Keratinocyte (primary cell): Measurements from ENCODE around the gene ZNF32. TPM values are rescaled to one million over a fixed set of nuclear protein-coding genes. Genes with fewer than 3 reads are reported as not detected.

Experiments
- DNase-seq: peaks from one replicate; pipeline ENCODE4 v3.0.0-alpha.2; 2011; ENCODE audit warnings: low read depth, missing footprints, low spot score
- FAIRE-seq: peaks from 2 replicates; lab custom pipeline; 2011; peaks lifted over from hg19 to GRCh38; lab: Jason Lieb, UNC
- H2AFZ ChIP-seq: 2 replicates; pipeline ENCODE4 v1.6.0; 2012; ENCODE audit warnings: low read length, control low read depth, inconsistent platforms; ENCODE audit not compliant: control insufficient read depth
- H3K27ac ChIP-seq: 2 replicates; pipeline ENCODE4 v1.5.1; 2011; ENCODE audit warnings: low read length; ENCODE audit not compliant: control insufficient read depth, insufficient read depth
- H3K27me3 ChIP-seq: 3 replicates; pipeline ENCODE4 v1.6.0; 2011; ENCODE audit warnings: low read length; ENCODE audit not compliant: control insufficient read depth, insufficient read depth; ENCODE audit errors: extremely low read depth
- H3K36me3 ChIP-seq, 2 experiments: 2 replicates in 1 of 2; 3 replicates in 1 of 2; pipeline ENCODE4 v1.5.1; 2011; ENCODE audit warnings: low read length in 2 of 2, mild to moderate bottlenecking in 1 of 2; ENCODE audit not compliant: control insufficient read depth in 2 of 2, insufficient read depth in 2 of 2; ENCODE audit errors: extremely low read depth in 1 of 2
- H3K4me1 ChIP-seq: 3 replicates; pipeline ENCODE4 v1.5.1; 2011; ENCODE audit warnings: low read length; ENCODE audit not compliant: control insufficient read depth, insufficient read depth; ENCODE audit errors: extremely low read depth
- H3K4me2 ChIP-seq: 3 replicates; pipeline ENCODE4 v1.6.0; 2011; ENCODE audit warnings: low read depth, low read length; ENCODE audit not compliant: control insufficient read depth, insufficient read depth; ENCODE audit errors: extremely low read depth
- H3K4me3 ChIP-seq, 3 experiments: fragments of 200-600 bp in 1 of 3; sonication (generic) in 1 of 3; 2 replicates in 2 of 3; 3 replicates in 1 of 3; pipeline ENCODE4 v1.5.1; 2011 to 2016; ENCODE audit warnings: low read length in 3 of 3, mild to moderate bottlenecking in 3 of 3, control low read depth in 2 of 3, inconsistent platforms in 1 of 3, low read depth in 1 of 3, mixed read lengths in 1 of 3, mixed run types in 1 of 3, moderate library complexity in 1 of 3; ENCODE audit not compliant: control insufficient read depth in 2 of 3, insufficient read depth in 2 of 3; ENCODE audit errors: extremely low read depth in 1 of 3
- H3K79me2 ChIP-seq: 2 replicates; pipeline ENCODE4 v1.6.0; 2012; ENCODE audit warnings: low read length; ENCODE audit not compliant: control insufficient read depth, insufficient read depth
- H3K9ac ChIP-seq: 3 replicates; pipeline ENCODE4 v1.6.0; 2011; ENCODE audit warnings: low read length; ENCODE audit not compliant: control insufficient read depth, insufficient read depth; ENCODE audit errors: extremely low read depth
- H3K9me1 ChIP-seq: 3 replicates; pipeline ENCODE4 v1.6.0; 2011; ENCODE audit warnings: low read length; ENCODE audit not compliant: control insufficient read depth, insufficient read depth; ENCODE audit errors: extremely low read depth
- H3K9me3 ChIP-seq: 2 replicates; pipeline ENCODE4 v1.5.1; 2012; ENCODE audit warnings: low read depth, low read length; ENCODE audit not compliant: control insufficient read depth
- H4K20me1 ChIP-seq: 3 replicates; pipeline ENCODE4 v1.6.0; 2011; ENCODE audit warnings: low read length; ENCODE audit not compliant: control insufficient read depth, insufficient read depth; ENCODE audit errors: extremely low read depth
- CTCF ChIP-seq, 3 experiments: IDR thresholded peaks in 1 of 3; conservative IDR thresholded peaks in 1 of 3; optimal IDR thresholded peaks in 1 of 3; 2 replicates in 2 of 3; 3 replicates in 1 of 3; pipeline versions ENCODE3 to v1.5.1; 2011; ENCODE audit warnings: low read length in 3 of 3, mild to moderate bottlenecking in 3 of 3, moderate library complexity in 2 of 3, control low read depth in 1 of 3, inconsistent platforms in 1 of 3; ENCODE audit not compliant: insufficient read depth in 2 of 3; ENCODE audit errors: extremely low read depth in 1 of 3
- EZH2 ChIP-seq: IDR thresholded peaks from one replicate; pipeline ENCODE4 v1.6.1; 2012; ENCODE audit warnings: inconsistent platforms, mild to moderate bottlenecking, low read length, moderate library complexity
- dilution Hi-C: fragments of 300-500 bp; cut with MboI; formaldehyde crosslinking; loops from one replicate; pipeline ENCODE4 v1.7.0; 2020; ENCODE audit warnings: low sequenced_read_pairs; ENCODE audit not compliant: extremely low pct_ligation_motif_present
- polyA plus RNA-seq, 5 experiments: library from polyadenylated mRNA; depleted of rRNA in 3 of 5; stranded (reverse) in 3 of 5; stranded (forward) in 1 of 5; unstranded in 1 of 5; fragments of >200 nt; gene quantifications; 1 replicate in 1 of 5; 2 replicates in 3 of 5; 3 replicates in 1 of 5; pipeline versions ENCODE4 v1.2.1 to v1.2.3, GENCODE V29; 2011 to 2012; ENCODE audit warnings: missing spikeins in 2 of 5, low read depth in 1 of 5, low replicate concordance in 1 of 5

Gene ZNF32
- polyA plus RNA-seq, 1 donor (not counting 4 experiments of a cell fraction or from before 2014, with no cell fraction given): 25.6 TPM

GRCh38 chr10:43681220-43681619 lies 32.5 kb upstream of the ZNF32 start:
- FAIRE-seq (no peak), DNase-seq (no peak)
- Histone ChIP-seq H3K4me2 (no peak overlapping the region), H3K27me3 (no peaks in the 10 kb centered on the region), H3K9me1 (no peaks in the 10 kb centered on the region), H4K20me1 (no peaks in the 10 kb centered on the region), H3K79me2 (no peaks in the 10 kb centered on the region), H3K9me3 (no peaks in the 10 kb centered on the region), H3K27ac (no peak overlapping the region), H3K36me3 (no peaks in the 10 kb centered on the region), H2AFZ (no peak overlapping the region), H3K4me3 (no peak overlapping the region), H3K9ac (no peak overlapping the region), H3K4me1 (peaks cover 4% of the 10 kb centered on the region)
- TF ChIP-seq CTCF (optimal IDR thresholded peaks at IDR 0.05 in 1 of 3, IDR thresholded peaks at IDR 0.05 in 1 of 3, conservative IDR thresholded peaks at IDR 0.05 in 1 of 3; ENCODE audit: extremely low read depth in 1 of 3, insufficient read depth in 2 of 3, low read length in 3 of 3): no peak
- TF ChIP-seq EZH2: no peak
- dilution Hi-C loops: no loop called here

- H3K27me3 ChIP-seq: no peaks in the 10 kb centered on the region
- H3K4me2 ChIP-seq: no peak overlapping the region
- no peak overlapping the region for H3K4me3 ChIP-seq
- FAIRE-seq (no peak), DNase-seq (no peak)
- H4K20me1 ChIP-seq: no peaks in the 10 kb centered on the region
- no peaks in the 10 kb centered on the region for H3K9me1 ChIP-seq
- H3K36me3 ChIP-seq: no peaks in the 10 kb centered on the region
- H3K79me2 ChIP-seq: no peaks in the 10 kb centered on the region
- dilution Hi-C loops: no loop called here
- peaks cover 4% of the 10 kb centered on the region for H3K4me1 ChIP-seq
- TF ChIP-seq CTCF (optimal IDR thresholded peaks at IDR 0.05 in 1 of 3, IDR thresholded peaks at IDR 0.05 in 1 of 3, conservative IDR thresholded peaks at IDR 0.05 in 1 of 3; ENCODE audit: extremely low read depth in 1 of 3, insufficient read depth in 2 of 3, low read length in 3 of 3): no peak
- no peak for TF ChIP-seq EZH2
- H3K9me3 ChIP-seq: no peaks in the 10 kb centered on the region
- H2AFZ ChIP-seq: no peak overlapping the region
- no peak overlapping the region for H3K9ac ChIP-seq
- H3K27ac ChIP-seq: no peak overlapping the region
Observed at GRCh38 chr10:43680035-43680434, 31.4 kb upstream of the ZNF32 start.
